Fibroblast of skin of left quadriceps (primary cell): ENCODE data around the gene SERPINB10.

ENCODE experiments used
- DNase-seq, 2 experiments: peaks; one replicate each; pipeline ENCODE4 v3.0.0-alpha.2; 2013; ENCODE audit warnings: low read depth in 2 of 2

SERPINB10 gene

DNA sequence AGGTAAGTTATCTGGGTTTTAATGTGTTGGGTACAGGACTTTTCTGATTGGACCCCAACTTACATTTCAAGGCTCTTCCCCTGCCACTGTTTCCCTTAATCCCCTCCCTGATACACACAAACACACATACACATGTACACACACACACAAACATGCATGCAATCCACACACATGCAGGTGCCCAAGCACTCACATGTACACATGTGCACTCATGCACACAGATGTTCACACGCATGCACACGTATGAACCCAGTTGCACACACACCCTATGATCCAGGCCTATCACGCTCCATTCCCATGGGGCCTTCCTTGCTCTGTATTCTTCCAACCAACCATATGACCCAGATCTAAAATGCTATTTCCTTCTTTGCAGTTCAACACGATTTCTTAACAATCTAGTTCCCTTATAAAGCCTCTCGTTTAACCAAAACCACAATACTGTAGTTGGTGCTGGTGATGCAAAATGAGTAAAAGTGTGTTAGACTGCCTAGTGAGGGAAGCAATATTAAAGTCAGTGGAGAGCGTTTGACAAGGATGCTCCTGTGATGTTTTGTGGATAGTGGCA is 73.2 kb downstream of the SERPINB10 start:
- DNase-seq, result no peak

DNA sequence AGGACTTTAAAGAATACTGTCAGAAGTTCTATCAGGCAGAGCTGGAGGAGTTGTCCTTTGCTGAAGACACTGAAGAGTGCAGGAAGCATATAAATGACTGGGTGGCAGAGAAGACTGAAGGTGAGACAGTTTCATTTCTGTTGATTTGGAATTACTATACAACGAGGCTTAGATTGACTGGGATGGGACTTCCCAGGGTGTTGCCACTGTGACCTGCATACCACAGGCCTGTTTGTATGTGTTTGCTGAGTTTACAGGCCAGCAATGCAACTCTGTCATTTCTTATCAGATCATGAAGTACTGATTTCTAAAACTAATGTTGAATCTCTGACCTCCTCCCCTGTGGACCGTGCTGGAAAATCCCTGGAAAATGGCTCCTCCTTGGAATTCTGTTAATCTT is 74.0 kb downstream of the SERPINB10 start:
- DNase-seq, result no peak

DNA sequence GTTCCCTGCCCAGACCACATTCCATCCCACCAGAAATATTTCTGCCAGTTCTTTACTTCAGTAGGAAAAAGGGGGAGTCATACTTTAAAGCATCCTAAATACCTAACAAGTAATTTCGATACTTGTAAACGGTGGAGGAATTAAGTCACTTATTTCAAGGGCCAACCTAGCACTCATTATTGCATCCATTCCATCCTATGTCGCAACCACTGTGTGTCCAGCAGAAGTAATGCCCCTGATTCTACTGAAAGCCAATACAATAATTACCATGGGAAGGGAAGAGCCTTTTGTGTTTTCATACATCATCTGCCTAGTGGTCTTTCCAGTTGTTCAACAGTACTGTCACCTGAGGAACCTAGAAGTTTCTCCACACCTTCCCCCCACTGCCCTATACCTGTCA is 74.6 kb downstream of the SERPINB10 start:
- no peak for DNase-seq
